Measurements from ENCODE around the gene KLHL18.

DNA sequence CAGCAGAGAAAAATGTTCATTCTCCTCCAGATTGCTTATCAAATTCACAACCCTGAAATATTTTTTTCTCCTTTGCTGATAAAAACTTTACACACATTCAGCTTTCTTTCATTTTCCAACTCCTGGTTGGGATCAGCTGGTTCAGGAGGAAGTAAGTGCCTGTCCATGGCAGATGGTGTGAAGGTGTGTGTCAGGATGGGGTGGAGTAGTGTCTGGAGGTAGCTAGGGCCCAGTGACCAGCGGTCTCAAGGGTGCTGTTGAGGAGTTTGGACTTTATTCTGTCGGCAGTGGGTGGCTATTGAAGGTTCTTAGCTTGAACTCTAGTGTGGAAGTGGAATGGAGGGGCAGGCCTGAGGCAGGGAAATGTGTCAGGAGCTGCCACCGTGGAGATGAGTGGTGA, 51.2 kb downstream of the KLHL18 start:
- TF ChIP-seq, protein P1, sequence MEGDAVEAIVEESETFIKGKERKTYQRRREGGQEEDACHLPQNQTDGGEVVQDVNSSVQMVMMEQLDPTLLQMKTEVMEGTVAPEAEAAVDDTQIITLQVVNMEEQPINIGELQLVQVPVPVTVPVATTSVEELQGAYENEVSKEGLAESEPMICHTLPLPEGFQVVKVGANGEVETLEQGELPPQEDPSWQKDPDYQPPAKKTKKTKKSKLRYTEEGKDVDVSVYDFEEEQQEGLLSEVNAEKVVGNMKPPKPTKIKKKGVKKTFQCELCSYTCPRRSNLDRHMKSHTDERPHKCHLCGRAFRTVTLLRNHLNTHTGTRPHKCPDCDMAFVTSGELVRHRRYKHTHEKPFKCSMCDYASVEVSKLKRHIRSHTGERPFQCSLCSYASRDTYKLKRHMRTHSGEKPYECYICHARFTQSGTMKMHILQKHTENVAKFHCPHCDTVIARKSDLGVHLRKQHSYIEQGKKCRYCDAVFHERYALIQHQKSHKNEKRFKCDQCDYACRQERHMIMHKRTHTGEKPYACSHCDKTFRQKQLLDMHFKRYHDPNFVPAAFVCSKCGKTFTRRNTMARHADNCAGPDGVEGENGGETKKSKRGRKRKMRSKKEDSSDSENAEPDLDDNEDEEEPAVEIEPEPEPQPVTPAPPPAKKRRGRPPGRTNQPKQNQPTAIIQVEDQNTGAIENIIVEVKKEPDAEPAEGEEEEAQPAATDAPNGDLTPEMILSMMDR (IDR thresholded peaks at IDR 0.05) = no peak
- TF ChIP-seq, protein P2, sequence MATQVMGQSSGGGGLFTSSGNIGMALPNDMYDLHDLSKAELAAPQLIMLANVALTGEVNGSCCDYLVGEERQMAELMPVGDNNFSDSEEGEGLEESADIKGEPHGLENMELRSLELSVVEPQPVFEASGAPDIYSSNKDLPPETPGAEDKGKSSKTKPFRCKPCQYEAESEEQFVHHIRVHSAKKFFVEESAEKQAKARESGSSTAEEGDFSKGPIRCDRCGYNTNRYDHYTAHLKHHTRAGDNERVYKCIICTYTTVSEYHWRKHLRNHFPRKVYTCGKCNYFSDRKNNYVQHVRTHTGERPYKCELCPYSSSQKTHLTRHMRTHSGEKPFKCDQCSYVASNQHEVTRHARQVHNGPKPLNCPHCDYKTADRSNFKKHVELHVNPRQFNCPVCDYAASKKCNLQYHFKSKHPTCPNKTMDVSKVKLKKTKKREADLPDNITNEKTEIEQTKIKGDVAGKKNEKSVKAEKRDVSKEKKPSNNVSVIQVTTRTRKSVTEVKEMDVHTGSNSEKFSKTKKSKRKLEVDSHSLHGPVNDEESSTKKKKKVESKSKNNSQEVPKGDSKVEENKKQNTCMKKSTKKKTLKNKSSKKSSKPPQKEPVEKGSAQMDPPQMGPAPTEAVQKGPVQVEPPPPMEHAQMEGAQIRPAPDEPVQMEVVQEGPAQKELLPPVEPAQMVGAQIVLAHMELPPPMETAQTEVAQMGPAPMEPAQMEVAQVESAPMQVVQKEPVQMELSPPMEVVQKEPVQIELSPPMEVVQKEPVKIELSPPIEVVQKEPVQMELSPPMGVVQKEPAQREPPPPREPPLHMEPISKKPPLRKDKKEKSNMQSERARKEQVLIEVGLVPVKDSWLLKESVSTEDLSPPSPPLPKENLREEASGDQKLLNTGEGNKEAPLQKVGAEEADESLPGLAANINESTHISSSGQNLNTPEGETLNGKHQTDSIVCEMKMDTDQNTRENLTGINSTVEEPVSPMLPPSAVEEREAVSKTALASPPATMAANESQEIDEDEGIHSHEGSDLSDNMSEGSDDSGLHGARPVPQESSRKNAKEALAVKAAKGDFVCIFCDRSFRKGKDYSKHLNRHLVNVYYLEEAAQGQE (IDR thresholded peaks at IDR 0.05; ENCODE audit: insufficient read depth in 1 of 2, low read depth in 2 of 2, low read length in 1 of 2) = no peak
- TF ChIP-seq POLR2AphosphoS5 (IDR thresholded peaks at IDR 0.05; ENCODE audit: low read depth, low read length) (no peak), TCF7L2 (IDR thresholded peaks at IDR 0.05; ENCODE audit: low read depth, low read length) (no peak)
